K562 (cell line): ENCODE data around the gene CNKSR3. TPM values are rescaled to one million over a fixed set of nuclear protein-coding genes. Genes with fewer than 3 reads are reported as not detected.

Source experiments
- ATAC-seq: fragments of 200-7000 bp; cut with Tn5 transposase; 3 replicates; pipeline ENCODE4 v1.9.1; 2020; ENCODE audit warnings: moderate library complexity
- BruUV-seq: library from RNA; stranded (reverse); fragments of 400-500 nt; replicated peaks from 2 replicates; lab custom pipeline; 2021; lab: Mats Ljungman, UMichigan
- CTCF ChIA-PET: fragments of 300-600 bp; formaldehyde crosslinking; extraction: SDS; loops from one replicate; lab custom pipeline; 2021; ENCODE audit warnings: low intra/inter-chr PET ratio; lab: Yijun Ruan, JAX
- POLR2A ChIA-PET: fragments of 300-600, 350-650 bp; sonication (Branson Sonifier 250); formaldehyde crosslinking; extraction: SDS; loops from one replicate; lab custom pipeline; 2021; ENCODE audit warnings: antibody characterized with exemption, inconsistent platforms; lab: Yijun Ruan, JAX
- DNase-seq, 4 experiments: peaks; one replicate each; pipeline versions ENCODE4 v3.0.0 to v3.0.0-alpha.2; 2011 to 2018; ENCODE audit warnings: low spot score in 3 of 4, mixed read lengths in 3 of 4; ENCODE audit errors: extremely low read depth in 1 of 4
- FAIRE-seq: peaks from 2 replicates; lab custom pipeline; 2011; peaks lifted over from hg19 to GRCh38; lab: Jason Lieb, UNC
- H2AFZ ChIP-seq: 2 replicates; pipeline ENCODE4 v1.6.0; 2011; ENCODE audit warnings: low read depth, low read length, control low read depth, inconsistent platforms
- H3K27ac ChIP-seq: fragments of 200-600 bp; 3 replicates; pipeline ENCODE4 v1.8.0; 2011; ENCODE audit warnings: low read depth, mild to moderate bottlenecking, control low read depth, inconsistent platforms, low read length, moderate library complexity, mixed read lengths; ENCODE audit errors: extremely low read depth
- H3K27me3 ChIP-seq, 2 experiments: fragments of 300-600 bp in 1 of 2; 2 replicates in 1 of 2; 3 replicates in 1 of 2; pipeline versions ENCODE4 v1.6.0 to v1.8.0; 2011; ENCODE audit warnings: inconsistent platforms in 2 of 2, low read length in 2 of 2, mild to moderate bottlenecking in 1 of 2, mixed read lengths in 1 of 2, moderate library complexity in 1 of 2; ENCODE audit not compliant: control insufficient read depth in 2 of 2, insufficient read depth in 2 of 2
- H3K36me3 ChIP-seq: fragments of 300-600 bp; 3 replicates; pipeline ENCODE4 v1.8.0; 2011; ENCODE audit warnings: mild to moderate bottlenecking, low read length, inconsistent platforms; ENCODE audit not compliant: control insufficient read depth, insufficient read depth
- H3K4me1 ChIP-seq, 2 experiments: fragments of 200-600 bp in 1 of 2; replicated peaks in 1 of 2; 2 replicates in 1 of 2; 3 replicates in 1 of 2; pipeline versions ENCODE4 v1.5.1 to v1.8.0; 2011; ENCODE audit warnings: inconsistent platforms in 2 of 2, low read length in 2 of 2, mild to moderate bottlenecking in 1 of 2, mixed read lengths in 1 of 2, moderate library complexity in 1 of 2; ENCODE audit not compliant: control insufficient read depth in 2 of 2, insufficient read depth in 2 of 2
- H3K4me2 ChIP-seq: 2 replicates; pipeline ENCODE4 v1.6.1; 2011; ENCODE audit warnings: low read length, control low read depth, inconsistent platforms, mixed read lengths; ENCODE audit not compliant: insufficient read depth
- H3K4me3 ChIP-seq: fragments of 200-600 bp; sonication (generic), shearing (Covaris generic); 2 replicates; pipeline ENCODE4 v1.5.1; 2016; ENCODE audit warnings: control low read depth, inconsistent platforms
- H3K79me2 ChIP-seq: fragments of 200-600 bp; 3 replicates; pipeline ENCODE4 v1.8.0; 2011; ENCODE audit warnings: low read length, inconsistent platforms; ENCODE audit not compliant: control insufficient read depth, insufficient read depth
- H3K9ac ChIP-seq, 2 experiments: 2 replicates each; pipeline versions ENCODE4 v1.6.0 to v1.6.1; 2011; ENCODE audit warnings: low read depth in 2 of 2, low read length in 2 of 2, control low read depth in 1 of 2, inconsistent platforms in 1 of 2, mild to moderate bottlenecking in 1 of 2, mixed read lengths in 1 of 2; ENCODE audit not compliant: insufficient read depth in 1 of 2
- H3K9me1 ChIP-seq: one replicate; pipeline ENCODE4 v1.6.0; 2011; ENCODE audit warnings: inconsistent platforms, mild to moderate bottlenecking, low read length, moderate library complexity; ENCODE audit not compliant: control insufficient read depth, insufficient read depth
- H3K9me3 ChIP-seq: replicated peaks from 2 replicates; pipeline ENCODE4 v1.5.1; 2011; ENCODE audit warnings: low read depth, low read length, inconsistent platforms; ENCODE audit not compliant: control insufficient read depth, insufficient read depth
- H4K20me1 ChIP-seq: replicated peaks from 2 replicates; pipeline ENCODE4 v1.6.1; 2011; ENCODE audit warnings: low read length, inconsistent platforms, mixed read lengths; ENCODE audit not compliant: control insufficient read depth, insufficient read depth
- CBX1 ChIP-seq: sonication (generic); IDR thresholded peaks from 2 replicates; pipeline ENCODE4 v1.6.1; 2016; ENCODE audit warnings: antibody characterized with exemption, low read depth, mild to moderate bottlenecking
- MYBL2 ChIP-seq, 2 experiments: fragments of 450-650 bp in 1 of 2; sonication (generic) in 1 of 2; formaldehyde crosslinking in 1 of 2; IDR thresholded peaks; 2 replicates each; pipeline versions ENCODE4 v1.6.1 to v1.8.1; 2017 to 2022; ENCODE audit warnings: borderline replicate concordance in 1 of 2, inconsistent platforms in 1 of 2, low read depth in 1 of 2, mild to moderate bottlenecking in 1 of 2, missing genetic modification reagents in 1 of 2, moderate library complexity in 1 of 2
- POLR2AphosphoS5 ChIP-seq: IDR thresholded peaks from 2 replicates; pipeline ENCODE4 v1.6.1; 2011; ENCODE audit warnings: mild to moderate bottlenecking, low read depth, low read length, moderate library complexity; ENCODE audit not compliant: control insufficient read depth, insufficient read depth
- SNAPC5 ChIP-seq: fragments of 250-450 bp; sonication (Bioruptor Pico); IDR thresholded peaks from 2 replicates; pipeline ENCODE4 v1.8.0; 2021; ENCODE audit warnings: moderate library complexity, mild to moderate bottlenecking, inconsistent platforms
- STAG1 ChIP-seq: sonication (generic); formaldehyde crosslinking; IDR thresholded peaks from 2 replicates; pipeline ENCODE4 v1.5.0; 2020; ENCODE audit warnings: missing genetic modification reagents, borderline replicate concordance
- XRCC4 ChIP-seq: IDR thresholded peaks from one replicate; pipeline ENCODE4 v1.6.1; 2011; ENCODE audit not compliant: insufficient read depth, insufficient read length; ENCODE audit errors: extremely low read depth
- ZNF395 ChIP-seq: fragments of 200-800 bp; sonication (Bioruptor generic); IDR thresholded peaks from 2 replicates; pipeline ENCODE4 v1.6.1; 2017; ENCODE audit warnings: missing genetic modification characterization, missing compliant biosample characterization
- WGBS: fragments of 100-300 bp; shearing (Covaris generic); methylation state at CpG from one replicate; pipeline ENCODE4 v1.1.6; 2016; ENCODE audit warnings: low coverage, mixed read lengths; ENCODE audit not compliant: insufficient coverage; ENCODE audit errors: missing lambda C conversion rate; 5-methylcytosine and 5-hydroxymethylcytosine counted together
- in situ Hi-C: fragments of 300-500 bp; cut with MboI; formaldehyde crosslinking; loops from 4 replicates; pipeline ENCODE4 v1.15.0; 2018; ENCODE audit warnings: inconsistent platforms, mixed read lengths
- intact Hi-C: fragments of 100-400 bp; cut with micrococcal nuclease; formaldehyde crosslinking; loops from 2 replicates; pipeline ENCODE4 v1.14.2; 2022
- polyA plus RNA-seq, 8 experiments: library from polyadenylated mRNA; depleted of rRNA in 4 of 8; stranded (reverse) in 5 of 8; unstranded in 3 of 8; fragments of >200 nt; fragmentation: Nextera tagmentation in 2 of 8; fragmentation: Illumina TruSeq in 1 of 8; extraction: Ambion mirVana in 2 of 8; extraction: Trizol in 1 of 8; gene quantifications; 2 replicates each; pipeline versions ENCODE4 v1.2.1 to v1.2.3, GENCODE V29; 2011 to 2014; ENCODE audit warnings: inconsistent platforms in 1 of 8, missing spikeins in 1 of 8
- total RNA-seq, 7 experiments: library from RNA; depleted of rRNA in 6 of 7; stranded (reverse); fragments of >200 nt in 6 of 7; fragmentation: Illumina TruSeq in 2 of 7; extraction: Trizol in 2 of 7; gene quantifications; 2 replicates each; pipeline versions ENCODE4 v1.2.1 to v1.2.3, GENCODE V29; 2011 to 2021; ENCODE audit warnings: low replicate concordance in 1 of 7
- TF ChIP-seq, protein P1 (sequence below): fragments of 250-450 bp; sonication (Bioruptor Pico); IDR thresholded peaks from 2 replicates; pipeline ENCODE4 v1.4.0; 2020; ENCODE audit warnings: mild to moderate bottlenecking, moderate library complexity, borderline replicate concordance

Gene CNKSR3
- total and polyA plus RNA-seq, 9 of the 15 experiments (the other 6 are each of a cell fraction or from before 2014, with no cell fraction given), result 4.5 to 29.6 (median 9.5) TPM

- no peak for TF ChIP-seq XRCC4
Measured at GRCh38 chr6:154382740-154383139, 127.7 kb downstream of the CNKSR3 start (continued).

- in situ Hi-C loops (no loop called here), intact Hi-C loops (no loop called here)
- H3K9ac ChIP-seq, result no peak overlapping the region
- POLR2A ChIA-PET, result interaction anchor here (0.7 kb wide), 1 partner anchor 232 kb away, joined by 3 read pairs; no protein-coding TSS in a partner anchor
- CTCF ChIA-PET, result no interaction called here
- H3K27ac ChIP-seq, result no peak overlapping the region
- 36% methylated on average over 4 of the region's 4 CpGs for WGBS
- ATAC-seq, result no peak
- 0 out of 2 replicates have a peak, but pooled peaks cover 3% of the 10 kb centered on the region for H4K20me1 ChIP-seq
- peaks cover 0 to 5% of the 10 kb centered on the region in 2 experiments; a peak in 2 of 5 replicates for H3K4me1 ChIP-seq
- peaks cover 6 to 10% of the 10 kb centered on the region in 2 experiments; a peak in 4 of 5 replicates for H3K27me3 ChIP-seq
- DNase-seq, result no peak
- no peaks in the 10 kb centered on the region for H3K79me2 ChIP-seq
- no peak for FAIRE-seq
- H3K36me3 ChIP-seq, result no peaks in the 10 kb centered on the region
- no peak overlapping the region for H3K4me2 ChIP-seq
- TF ChIP-seq STAG1 (CRISPR knock-in tag), result no peak
- TF ChIP-seq SNAPC5 (CRISPR knock-in tag), result no peak
- TF ChIP-seq, protein P1, sequence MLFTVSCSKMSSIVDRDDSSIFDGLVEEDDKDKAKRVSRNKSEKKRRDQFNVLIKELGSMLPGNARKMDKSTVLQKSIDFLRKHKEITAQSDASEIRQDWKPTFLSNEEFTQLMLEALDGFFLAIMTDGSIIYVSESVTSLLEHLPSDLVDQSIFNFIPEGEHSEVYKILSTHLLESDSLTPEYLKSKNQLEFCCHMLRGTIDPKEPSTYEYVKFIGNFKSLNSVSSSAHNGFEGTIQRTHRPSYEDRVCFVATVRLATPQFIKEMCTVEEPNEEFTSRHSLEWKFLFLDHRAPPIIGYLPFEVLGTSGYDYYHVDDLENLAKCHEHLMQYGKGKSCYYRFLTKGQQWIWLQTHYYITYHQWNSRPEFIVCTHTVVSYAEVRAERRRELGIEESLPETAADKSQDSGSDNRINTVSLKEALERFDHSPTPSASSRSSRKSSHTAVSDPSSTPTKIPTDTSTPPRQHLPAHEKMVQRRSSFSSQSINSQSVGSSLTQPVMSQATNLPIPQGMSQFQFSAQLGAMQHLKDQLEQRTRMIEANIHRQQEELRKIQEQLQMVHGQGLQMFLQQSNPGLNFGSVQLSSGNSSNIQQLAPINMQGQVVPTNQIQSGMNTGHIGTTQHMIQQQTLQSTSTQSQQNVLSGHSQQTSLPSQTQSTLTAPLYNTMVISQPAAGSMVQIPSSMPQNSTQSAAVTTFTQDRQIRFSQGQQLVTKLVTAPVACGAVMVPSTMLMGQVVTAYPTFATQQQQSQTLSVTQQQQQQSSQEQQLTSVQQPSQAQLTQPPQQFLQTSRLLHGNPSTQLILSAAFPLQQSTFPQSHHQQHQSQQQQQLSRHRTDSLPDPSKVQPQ (CRISPR knock-in tag), result no peak
- no peak for TF ChIP-seq ZNF395 (CRISPR knock-in tag)
- no peak for TF ChIP-seq MYBL2 (IDR thresholded peaks at IDR 0.05; ENCODE audit: low read depth)
- no peak for TF ChIP-seq MYBL2 (CRISPR knock-in tag; IDR thresholded peaks at IDR 0.05; ENCODE audit: borderline replicate concordance)
- no peak for TF ChIP-seq POLR2AphosphoS5
- no peak for TF ChIP-seq CBX1
- H3K4me3 ChIP-seq, result no peak overlapping the region
- no peaks in the 10 kb centered on the region for H3K9me3 ChIP-seq
- H3K9me1 ChIP-seq, result no peaks in the 10 kb centered on the region
- no peak overlapping the region for H2AFZ ChIP-seq
- BruUV-seq, result no TSS peak
Measured at GRCh38 chr6:154381548-154381947, 128.9 kb downstream of the CNKSR3 start.
